Retina (tissue), 1 donor: ENCODE results near the gene LILRB4.
"Not testable (repeated sequence)": the region's sequence is repeated elsewhere in the genome, so short reads cannot be mapped to it uniquely, and the experiment has no call there.

Experiments
- DNase-seq: peaks from one replicate; pipeline ENCODE4 v3.0.0-alpha.2; 2016

The LILRB4 gene

GRCh38 chr19:54662730-54663129 lies at the start of gene LILRB4:
Gene LILRB4, plus strand, starts transcription at chr19:54662985. Its CDS starts 49 bp downstream, at chr19:54663034.
- DNase-seq = no peak

DNA sequence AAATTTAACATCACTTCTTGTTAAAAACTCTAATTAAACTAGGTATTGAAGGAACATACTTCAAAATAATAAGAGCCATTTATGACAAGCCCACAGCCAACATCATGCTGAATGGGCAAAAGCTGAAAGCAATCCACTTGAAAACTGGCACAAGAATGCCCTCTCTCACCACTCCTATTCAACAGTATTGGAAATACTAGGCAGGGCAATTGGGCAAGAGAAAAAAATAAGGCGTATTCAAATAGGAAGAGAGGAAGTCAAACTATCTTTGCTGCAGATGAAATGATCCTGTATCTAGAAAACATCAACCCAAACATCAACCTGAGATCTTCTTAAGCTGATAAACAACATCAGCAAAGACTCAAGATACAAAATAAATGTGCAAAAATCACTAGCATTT lies 48.1 kb upstream of the LILRB4 start:
- DNase-seq = no peak

GRCh38 chr19:54616057-54616456 lies 46.7 kb upstream of the LILRB4 start:
- DNase-seq = no peak

DNA sequence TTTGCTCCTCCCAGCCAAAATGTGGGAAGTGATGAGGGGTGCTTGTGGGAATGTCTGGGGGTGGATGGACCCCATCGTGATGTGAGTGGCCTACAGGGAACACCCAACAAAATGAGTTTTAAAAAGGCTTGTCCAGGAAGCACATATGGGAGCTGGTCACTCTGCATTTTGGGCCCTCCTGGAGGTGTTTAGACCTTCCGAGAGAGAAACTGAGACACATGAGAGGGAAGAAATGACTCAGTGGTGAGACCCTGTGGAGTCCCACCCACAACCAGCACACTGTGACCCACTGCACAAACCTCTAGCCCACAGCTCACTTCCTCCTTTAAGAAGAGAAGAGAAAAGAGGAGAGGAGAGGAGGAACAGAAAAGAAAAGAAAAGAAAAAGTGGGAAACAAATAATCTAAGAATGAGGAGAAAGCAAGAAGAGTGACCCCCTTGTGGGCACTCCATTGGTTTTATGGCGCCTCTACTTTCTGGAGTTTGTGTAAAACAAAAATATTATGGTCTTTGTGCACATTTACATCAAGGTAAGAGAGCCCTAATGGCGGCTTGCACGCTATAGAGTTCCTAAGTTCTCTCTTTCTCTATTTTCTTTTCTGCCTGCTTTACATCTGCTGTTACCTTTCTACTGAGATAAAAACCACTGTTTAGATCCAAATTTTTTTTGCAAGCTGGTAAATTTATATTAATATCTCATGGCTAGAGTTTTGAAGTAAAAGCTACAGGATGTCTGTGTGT lies 45.8 kb upstream of the LILRB4 start:
- DNase-seq = no peak

- DNase-seq = no peak
Observed at GRCh38 chr19:54620464-54620863, 42.3 kb upstream of the LILRB4 start.

- no peak for DNase-seq
Observed at GRCh38 chr19:54622431-54622830, 40.4 kb upstream of the LILRB4 start.

GRCh38 chr19:54624234-54624633 lies 38.6 kb upstream of the LILRB4 start:
- DNase-seq = not testable (repeated sequence)

DNA sequence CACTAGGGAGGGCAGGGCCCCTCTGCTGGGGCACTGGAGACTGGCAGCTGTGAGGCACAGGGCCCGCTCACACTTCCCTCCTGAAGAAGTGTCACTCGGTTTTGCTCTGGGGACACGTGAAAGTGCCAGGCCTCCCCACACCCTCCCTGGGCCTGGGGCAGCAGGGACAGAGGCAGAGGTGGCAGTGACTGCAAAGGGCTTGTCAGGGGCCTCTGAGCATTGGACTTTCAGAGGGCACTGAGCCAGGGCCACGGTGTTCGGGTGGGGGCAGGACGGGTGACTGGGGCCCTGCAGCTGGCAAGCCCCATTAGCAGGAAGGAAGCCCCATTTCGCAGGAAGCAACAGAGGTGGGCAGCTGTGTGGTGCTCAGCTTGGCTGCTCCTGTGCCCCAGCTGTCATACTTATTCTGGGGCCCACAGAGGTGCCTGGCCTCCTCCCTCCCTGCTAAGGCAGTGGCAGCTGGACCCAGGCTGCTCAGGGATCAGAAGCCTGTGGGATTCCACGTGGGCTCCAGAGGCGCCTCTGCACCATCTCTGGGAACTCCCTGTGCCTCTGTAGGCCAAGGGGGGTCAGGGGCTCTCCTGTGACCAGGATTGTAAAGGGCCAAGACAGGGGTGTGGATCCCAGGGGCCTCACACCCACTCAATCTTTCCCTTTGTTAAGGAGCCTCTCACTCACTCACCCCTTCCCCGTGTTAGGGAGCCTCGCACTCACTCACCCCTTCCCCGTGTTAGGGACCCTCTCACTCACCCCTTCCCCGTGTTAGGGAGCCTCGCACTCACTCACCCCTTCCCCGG lies 37.7 kb upstream of the LILRB4 start:
- DNase-seq = not testable (repeated sequence)

DNA sequence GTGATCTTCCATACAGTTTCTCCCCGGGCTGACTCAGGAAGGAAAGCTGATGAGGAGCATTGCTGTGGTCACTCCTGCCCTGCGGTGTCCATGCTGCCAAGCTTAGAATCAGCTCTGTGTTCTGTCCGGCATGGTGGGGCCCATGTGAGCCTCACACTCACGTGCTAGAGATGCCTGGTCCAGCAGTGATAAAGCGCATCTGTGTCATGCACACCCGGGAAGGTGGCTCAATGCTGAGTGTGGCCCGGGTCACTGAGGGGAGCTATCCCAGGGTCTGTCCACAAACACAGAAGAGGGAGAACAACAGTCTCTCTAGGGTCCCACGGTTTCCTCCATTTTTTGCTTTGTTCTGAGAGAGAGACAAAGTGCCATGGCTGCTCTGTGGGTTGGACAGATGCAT lies 36.0 kb upstream of the LILRB4 start:
- no peak for DNase-seq

GRCh38 chr19:54627912-54628311 lies 34.9 kb upstream of the LILRB4 start:
- DNase-seq = not testable (repeated sequence)

DNA sequence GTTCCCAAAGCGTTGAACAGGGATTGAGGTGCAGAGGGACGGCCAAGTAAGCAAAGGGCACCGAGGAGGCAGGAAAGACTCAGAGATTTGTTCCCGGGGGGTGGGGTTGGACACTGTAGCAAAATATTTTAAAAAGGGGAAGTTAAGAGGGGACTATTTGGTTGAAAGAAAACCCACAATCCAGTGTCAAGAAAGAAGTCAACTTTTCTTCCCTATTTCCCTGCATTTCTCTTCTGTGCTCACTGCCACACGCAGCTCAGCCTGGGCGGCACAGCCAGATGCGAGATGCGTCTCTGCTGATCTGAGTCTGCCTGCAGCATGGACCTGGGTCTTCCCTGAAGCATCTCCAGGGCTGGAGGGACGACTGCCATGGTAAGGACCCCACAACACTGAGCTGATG lies 32.5 kb upstream of the LILRB4 start, which contains the start of gene LILRB1:
Gene LILRB1 (plus strand): TSS at position 223 of the 400 bp plus-strand sequence. CDS start 590 bp downstream, outside the sequence.
- DNase-seq = not testable (repeated sequence)

GRCh38 chr19:54630782-54631181 lies 32.0 kb upstream of the LILRB4 start:
- no peak for DNase-seq

- DNase-seq = not testable (repeated sequence)
Observed at GRCh38 chr19:54631489-54632337, 31.1 kb upstream of the LILRB4 start.

GRCh38 chr19:54632517-54632916 lies 30.3 kb upstream of the LILRB4 start:
- DNase-seq = not testable (repeated sequence)

GRCh38 chr19:54633401-54633800 lies 29.4 kb upstream of the LILRB4 start:
- DNase-seq = no peak

DNA sequence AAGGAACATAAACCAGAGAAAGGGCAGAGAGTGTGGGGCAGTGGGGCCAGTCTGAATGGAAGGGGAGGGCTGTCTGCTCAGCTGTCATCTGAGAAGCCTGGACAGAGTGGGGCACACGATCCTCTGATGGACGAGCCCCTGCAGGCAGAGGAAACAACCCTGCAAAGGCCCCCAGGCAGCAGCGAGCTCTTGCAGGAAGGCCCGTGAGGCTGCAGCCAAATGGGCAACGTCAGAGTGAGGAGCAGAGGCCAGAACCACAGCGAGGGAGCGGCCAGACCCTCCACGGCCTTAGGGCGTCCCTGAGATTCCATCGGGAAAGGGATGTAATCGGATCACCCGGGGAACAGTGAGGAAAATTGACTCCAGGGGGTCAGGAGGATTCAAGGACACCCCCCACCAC lies 26.7 kb upstream of the LILRB4 start:
- peak; percentile 17 for DNase-seq

- DNase-seq = no peak
Observed at GRCh38 chr19:54638683-54639082, 24.1 kb upstream of the LILRB4 start.

- DNase-seq = not testable (repeated sequence)
Observed at GRCh38 chr19:54642953-54643352, 19.8 kb upstream of the LILRB4 start.

DNA sequence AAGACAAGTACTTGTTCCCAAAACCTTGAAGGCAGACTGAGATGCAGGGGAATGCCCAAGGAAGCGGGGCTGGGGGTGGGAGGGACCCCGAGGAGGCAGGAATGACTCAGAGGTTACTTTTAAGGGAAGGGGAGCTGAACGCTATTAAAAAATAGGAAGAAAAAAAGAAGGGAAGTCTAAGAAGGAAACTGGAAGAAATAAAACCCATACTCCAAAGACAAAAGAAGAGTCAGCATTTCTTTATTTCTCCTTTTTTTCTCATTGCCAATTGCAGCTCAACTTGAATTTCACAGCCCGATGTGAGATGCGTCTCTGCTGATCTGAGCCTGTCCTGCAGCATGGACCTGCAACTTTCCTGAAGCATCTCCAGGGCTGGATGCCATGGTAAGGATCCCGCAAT lies 19.2 kb upstream of the LILRB4 start:
- not testable (repeated sequence) for DNase-seq

GRCh38 chr19:54644056-54644455 lies 18.7 kb upstream of the LILRB4 start:
- no peak for DNase-seq

DNA sequence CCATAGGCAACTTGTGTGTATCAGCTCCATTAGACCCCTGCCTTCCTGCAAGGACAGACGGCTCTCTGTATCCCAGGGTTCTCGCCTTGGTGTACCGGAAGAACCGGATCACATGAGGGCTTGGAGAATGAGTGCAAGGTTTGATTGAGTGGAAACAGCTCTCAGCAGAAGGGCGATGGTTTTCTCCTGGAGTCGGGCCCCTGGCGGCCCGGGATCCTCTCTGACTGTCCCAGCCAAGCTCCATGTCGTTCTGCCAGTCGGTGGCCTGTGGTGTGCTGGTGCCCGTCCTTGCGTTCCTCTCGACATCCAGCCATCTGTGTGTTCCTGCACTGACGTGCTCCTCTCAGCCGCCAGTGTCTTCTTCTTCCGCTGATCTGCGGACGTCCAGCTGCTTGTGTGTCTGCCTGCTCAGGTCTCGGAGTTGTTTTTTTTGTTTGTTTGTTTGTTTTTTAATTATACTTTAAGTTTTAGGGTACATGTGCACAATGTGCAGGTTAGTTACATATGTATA lies 16.4 kb upstream of the LILRB4 start:
- no peak for DNase-seq

DNA sequence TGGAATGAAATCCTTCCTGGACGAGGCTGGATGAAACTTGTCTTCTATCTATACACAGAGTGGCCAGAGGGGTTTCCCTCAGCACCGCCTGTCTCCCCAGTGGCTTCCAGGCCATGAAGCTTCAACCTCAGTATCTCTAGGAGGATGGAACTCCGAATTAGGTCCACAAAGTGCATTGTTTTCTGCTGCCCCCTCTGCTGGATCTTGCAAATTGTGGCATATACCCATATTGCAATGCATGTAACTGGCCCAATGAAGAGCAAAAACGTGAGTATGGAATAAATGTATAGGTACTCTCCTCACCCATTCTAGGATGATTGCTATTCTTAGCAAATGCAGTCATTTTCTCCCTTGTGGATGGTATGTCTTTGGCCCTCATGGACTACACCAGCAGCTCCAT lies 14.7 kb upstream of the LILRB4 start:
- DNase-seq = no peak
